D721Med (cell line): ENCODE results near the gene ZNF451.

ENCODE experiments used
- DNase-seq: peaks from one replicate; pipeline ENCODE4 v3.0.0; 2011; ENCODE audit warnings: low spot score; ENCODE audit not compliant: insufficient read length
- FAIRE-seq: peaks from 2 replicates; lab custom pipeline; 2011; peaks lifted over from hg19 to GRCh38; lab: Jason Lieb, UNC
- TF ChIP-seq, protein P1 (sequence below): IDR thresholded peaks from 2 replicates; pipeline ENCODE4 v1.5.1; 2012; ENCODE audit warnings: mild to moderate bottlenecking, control low read depth; ENCODE audit not compliant: insufficient read depth; ENCODE audit errors: missing control alignments

Gene ZNF451

GRCh38 chr6:57205550-57206328, 115.8 kb downstream of the ZNF451 start:
- FAIRE-seq (no peak), DNase-seq (no peak)
- TF ChIP-seq, protein P1, sequence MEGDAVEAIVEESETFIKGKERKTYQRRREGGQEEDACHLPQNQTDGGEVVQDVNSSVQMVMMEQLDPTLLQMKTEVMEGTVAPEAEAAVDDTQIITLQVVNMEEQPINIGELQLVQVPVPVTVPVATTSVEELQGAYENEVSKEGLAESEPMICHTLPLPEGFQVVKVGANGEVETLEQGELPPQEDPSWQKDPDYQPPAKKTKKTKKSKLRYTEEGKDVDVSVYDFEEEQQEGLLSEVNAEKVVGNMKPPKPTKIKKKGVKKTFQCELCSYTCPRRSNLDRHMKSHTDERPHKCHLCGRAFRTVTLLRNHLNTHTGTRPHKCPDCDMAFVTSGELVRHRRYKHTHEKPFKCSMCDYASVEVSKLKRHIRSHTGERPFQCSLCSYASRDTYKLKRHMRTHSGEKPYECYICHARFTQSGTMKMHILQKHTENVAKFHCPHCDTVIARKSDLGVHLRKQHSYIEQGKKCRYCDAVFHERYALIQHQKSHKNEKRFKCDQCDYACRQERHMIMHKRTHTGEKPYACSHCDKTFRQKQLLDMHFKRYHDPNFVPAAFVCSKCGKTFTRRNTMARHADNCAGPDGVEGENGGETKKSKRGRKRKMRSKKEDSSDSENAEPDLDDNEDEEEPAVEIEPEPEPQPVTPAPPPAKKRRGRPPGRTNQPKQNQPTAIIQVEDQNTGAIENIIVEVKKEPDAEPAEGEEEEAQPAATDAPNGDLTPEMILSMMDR, result no peak

GRCh38 chr6:57207141-57207540, 117.2 kb downstream of the ZNF451 start:
- DNase-seq (no peak), FAIRE-seq (no peak)
- TF ChIP-seq, protein P1, result no peak

GRCh38 chr6:57207872-57208271, 117.9 kb downstream of the ZNF451 start:
- DNase-seq (no peak), FAIRE-seq (no peak)
- TF ChIP-seq, protein P1, result no peak

DNA sequence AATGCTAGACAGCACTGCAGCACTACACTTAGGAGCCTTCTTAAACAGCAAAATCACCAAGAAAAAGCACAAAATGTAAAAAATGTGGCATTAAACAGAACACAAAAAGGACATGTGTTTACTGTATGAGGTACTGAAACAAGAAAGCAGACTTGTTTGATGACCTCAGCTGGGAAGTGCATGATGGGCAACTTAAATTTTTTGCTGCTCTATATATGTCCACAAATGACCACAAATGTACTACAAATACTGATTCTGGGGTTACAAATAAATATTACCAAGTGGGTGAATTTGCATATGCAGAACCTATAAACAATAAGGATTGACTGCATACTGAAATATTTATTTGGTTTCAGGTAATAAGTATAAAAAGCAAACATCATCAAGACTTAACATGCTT, 119.0 kb downstream of the ZNF451 start:
- FAIRE-seq, result no peak
- no peak for DNase-seq
- TF ChIP-seq, protein P1, result no peak

DNA sequence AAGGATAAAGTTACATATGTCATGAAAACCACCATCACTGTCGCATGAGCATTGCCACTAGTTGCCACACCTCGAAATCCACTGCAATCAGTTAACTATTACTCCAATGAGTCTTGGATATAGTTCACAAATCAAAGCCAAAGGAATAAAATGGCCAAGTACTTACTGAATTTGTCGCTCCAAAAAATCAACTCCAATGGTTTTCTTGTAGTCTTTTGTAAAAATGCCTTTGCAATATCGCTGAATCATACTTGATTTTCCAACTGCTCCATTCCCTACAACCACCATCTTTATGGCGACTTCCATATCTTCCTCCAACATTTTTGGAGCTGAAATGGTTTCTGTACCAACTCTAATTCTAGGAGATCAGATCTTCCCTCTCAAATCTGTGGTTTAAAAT, 120.1 kb downstream of the ZNF451 start:
- TF ChIP-seq, protein P1, result no peak
- no peak for DNase-seq
- no peak for FAIRE-seq

GRCh38 chr6:57215260-57215659, 125.3 kb downstream of the ZNF451 start:
- TF ChIP-seq, protein P1, result no peak
- DNase-seq, result no peak

More at GRCh38 chr6:57215260-57215659, 125.3 kb downstream of the ZNF451 start:
- FAIRE-seq, result no peak
